ENCODE measurements around the gene CLEC1A. TPM values are rescaled to one million over a fixed set of nuclear protein-coding genes. Genes with fewer than 3 reads are reported as not detected.

Gene CLEC1A
- polyA plus RNA-seq, 1 donor (not counting 4 experiments of a cell fraction or from before 2014, with no cell fraction given): 0.05 TPM

- TF ChIP-seq EZH2 (IDR thresholded peaks at IDR 0.05; ENCODE audit: low read length): no peak
- no peak for TF ChIP-seq CTCF (optimal IDR thresholded peaks at IDR 0.05 in 1 of 3, IDR thresholded peaks at IDR 0.05 in 1 of 3, conservative IDR thresholded peaks at IDR 0.05 in 1 of 3; ENCODE audit: extremely low read depth in 1 of 3, insufficient read depth in 2 of 3, low read length in 3 of 3)
- Histone ChIP-seq H3K36me3 (ENCODE audit: control insufficient read depth in 2 of 2, extremely low read depth in 1 of 2, insufficient read depth in 2 of 2, low read length in 2 of 2) (no peaks in the 10 kb centered on the region), H2AFZ (ENCODE audit: control insufficient read depth, low read length) (no peak overlapping the region), H3K4me2 (ENCODE audit: control insufficient read depth, extremely low read depth, insufficient read depth, low read depth, low read length) (no peak overlapping the region), H3K9me1 (ENCODE audit: control insufficient read depth, extremely low read depth, insufficient read depth, low read length) (no peaks in the 10 kb centered on the region), H3K27me3 (ENCODE audit: control insufficient read depth, extremely low read depth, insufficient read depth, low read length) (no peaks in the 10 kb centered on the region), H4K20me1 (ENCODE audit: control insufficient read depth, extremely low read depth, insufficient read depth, low read length) (no peaks in the 10 kb centered on the region), H3K9ac (ENCODE audit: control insufficient read depth, extremely low read depth, insufficient read depth, low read length) (no peak overlapping the region), H3K4me1 (ENCODE audit: control insufficient read depth, extremely low read depth, insufficient read depth, low read length) (peaks cover 6% of the 10 kb centered on the region), H3K79me2 (ENCODE audit: control insufficient read depth, insufficient read depth, low read length) (no peaks in the 10 kb centered on the region), H3K4me3 (ENCODE audit: control insufficient read depth in 2 of 3, extremely low read depth in 1 of 3, insufficient read depth in 2 of 3, low read depth in 1 of 3, low read length in 3 of 3) (no peak overlapping the region), H3K9me3 (ENCODE audit: control insufficient read depth, low read depth, low read length) (no peaks in the 10 kb centered on the region), H3K27ac (ENCODE audit: control insufficient read depth, insufficient read depth, low read length) (no peak overlapping the region)
- no peak for FAIRE-seq
- DNase-seq (ENCODE audit: low read depth, low spot score): no peak
- dilution Hi-C loops (cut with MboI; ENCODE audit: extremely low pct_ligation_motif_present, low sequenced_read_pairs): no loop called here
Measured at GRCh38 chr12:10070380-10070779, 28.4 kb downstream of the CLEC1A start.

- DNase-seq (ENCODE audit: low read depth, low spot score): no peak
- no peak overlapping the region for H2AFZ ChIP-seq (ENCODE audit: control insufficient read depth, low read length)
- no peaks in the 10 kb centered on the region for H3K79me2 ChIP-seq (ENCODE audit: control insufficient read depth, insufficient read depth, low read length)
- H3K9ac ChIP-seq (ENCODE audit: control insufficient read depth, extremely low read depth, insufficient read depth, low read length): no peak overlapping the region
- H3K4me2 ChIP-seq (ENCODE audit: control insufficient read depth, extremely low read depth, insufficient read depth, low read depth, low read length): no peak overlapping the region
- no peaks in the 10 kb centered on the region for H4K20me1 ChIP-seq (ENCODE audit: control insufficient read depth, extremely low read depth, insufficient read depth, low read length)
- H3K36me3 ChIP-seq (ENCODE audit: control insufficient read depth in 2 of 2, extremely low read depth in 1 of 2, insufficient read depth in 2 of 2, low read length in 2 of 2): no peaks in the 10 kb centered on the region
- FAIRE-seq: no peak
- H3K9me1 ChIP-seq (ENCODE audit: control insufficient read depth, extremely low read depth, insufficient read depth, low read length): no peaks in the 10 kb centered on the region
- H3K9me3 ChIP-seq (ENCODE audit: control insufficient read depth, low read depth, low read length): no peaks in the 10 kb centered on the region
- no peaks in the 10 kb centered on the region for H3K27me3 ChIP-seq (ENCODE audit: control insufficient read depth, extremely low read depth, insufficient read depth, low read length)
- no peak overlapping the region for H3K27ac ChIP-seq (ENCODE audit: control insufficient read depth, insufficient read depth, low read length)
- H3K4me3 ChIP-seq (ENCODE audit: control insufficient read depth in 2 of 3, extremely low read depth in 1 of 3, insufficient read depth in 2 of 3, low read depth in 1 of 3, low read length in 3 of 3): no peak overlapping the region
- dilution Hi-C loops (cut with MboI; ENCODE audit: extremely low pct_ligation_motif_present, low sequenced_read_pairs): no loop called here
- no peak for TF ChIP-seq EZH2 (IDR thresholded peaks at IDR 0.05; ENCODE audit: low read length)
- TF ChIP-seq CTCF (optimal IDR thresholded peaks at IDR 0.05 in 1 of 3, IDR thresholded peaks at IDR 0.05 in 1 of 3, conservative IDR thresholded peaks at IDR 0.05 in 1 of 3; ENCODE audit: extremely low read depth in 1 of 3, insufficient read depth in 2 of 3, low read length in 3 of 3): no peak
- peaks cover 6% of the 10 kb centered on the region for H3K4me1 ChIP-seq (ENCODE audit: control insufficient read depth, extremely low read depth, insufficient read depth, low read length)
Measured at GRCh38 chr12:10069976-10070375, 28.8 kb downstream of the CLEC1A start.
